Spleen (tissue), 11 donors: ENCODE results near the gene SIVA1. TPM values are rescaled to one million over a fixed set of nuclear protein-coding genes. Genes with fewer than 3 reads are reported as not detected.

Source experiments
- DNase-seq: peaks from one replicate; pipeline ENCODE4 v3.0.0-alpha.2; 2020
- H3K27ac ChIP-seq, 8 donors: fragments of 200-600 bp; sonication (generic) in 7 of 8; 1 replicate in 4 of 8; 2 replicates in 4 of 8; pipeline versions ENCODE4 v1.5.0 to v1.8.0; 2016 to 2021; ENCODE audit warnings: inconsistent platforms in 4 of 8, mild to moderate bottlenecking in 4 of 8, moderate library complexity in 1 of 8
- H3K27me3 ChIP-seq, 7 donors: fragments of 200-600 bp; sonication (generic) in 6 of 7; replicated peaks in 1 of 7; 1 replicate in 4 of 7; 2 replicates in 3 of 7; pipeline versions ENCODE4 v1.5.0 to v1.8.0; 2016 to 2021; ENCODE audit warnings: inconsistent platforms in 3 of 7, mild to moderate bottlenecking in 1 of 7
- H3K36me3 ChIP-seq, 6 donors: fragments of 200-600 bp; sonication (generic) in 5 of 6; 1 replicate in 4 of 6; 2 replicates in 2 of 6; pipeline versions ENCODE4 v1.5.0 to v1.8.0; 2016 to 2021; ENCODE audit warnings: inconsistent platforms in 2 of 6
- H3K4me1 ChIP-seq, 6 donors: fragments of 200-600 bp; sonication (generic) in 5 of 6; 1 replicate in 3 of 6; 2 replicates in 3 of 6; pipeline versions ENCODE4 v1.5.0 to v1.8.0; 2016 to 2021; ENCODE audit warnings: inconsistent platforms in 3 of 6
- H3K4me3 ChIP-seq, 8 donors: fragments of 200-600 bp; sonication (generic) in 7 of 8; 1 replicate in 4 of 8; 2 replicates in 4 of 8; pipeline versions ENCODE4 v1.5.0 to v1.8.0; 2016 to 2021; ENCODE audit warnings: inconsistent platforms in 4 of 8, mild to moderate bottlenecking in 4 of 8, moderate library complexity in 2 of 8
- H3K9me3 ChIP-seq, 8 donors: fragments of 200-600 bp; sonication (generic) in 7 of 8; 1 replicate in 4 of 8; 2 replicates in 4 of 8; pipeline versions ENCODE4 v1.5.0 to v1.8.0; 2016 to 2021; ENCODE audit warnings: inconsistent platforms in 4 of 8
- CTCF ChIP-seq, 11 experiments: fragments of 200-600 bp in 7 of 11; fragments of 450-650 bp in 4 of 11; sonication (generic) in 4 of 11; IDR thresholded peaks in 8 of 11; conservative IDR thresholded peaks in 3 of 11; 1 replicate in 7 of 11; 2 replicates in 4 of 11; pipeline versions ENCODE4 v1.4.0 to v1.8.0; 2016 to 2021; ENCODE audit warnings: antibody characterized with exemption in 11 of 11, inconsistent platforms in 4 of 11, mild to moderate bottlenecking in 1 of 11
- POLR2A ChIP-seq, 3 donors: fragments of 450-650 bp; IDR thresholded peaks; one replicate each; pipeline ENCODE4 v1.5.1; 2017; ENCODE audit warnings: antibody characterized with exemption in 3 of 3, mild to moderate bottlenecking in 1 of 3
- POLR2AphosphoS5 ChIP-seq, 3 donors: sonication (generic); formaldehyde crosslinking; IDR thresholded peaks; one replicate each; pipeline ENCODE4 v1.5.1; 2017; ENCODE audit warnings: antibody characterized with exemption in 3 of 3
- WGBS, 5 donors: extraction: QIAGEN DNeasy Blood & Tissue Kit in 3 of 5; methylation state at CpG; one replicate each; pipeline versions ENCODE4 v1.1.5 to v1.1.7; 2013 to 2018; 5-methylcytosine and 5-hydroxymethylcytosine counted together
- intact Hi-C: fragments of 100-400 bp; cut with DNase I; formaldehyde crosslinking; loops from one replicate; pipeline ENCODE4 v1.15.0; 2023; ENCODE audit warnings: low total_unique reads
- polyA plus RNA-seq, 3 donors: library from polyadenylated mRNA; stranded (reverse); fragments of 200-250 nt; gene quantifications; one replicate each; pipeline ENCODE4 v1.2.1, GENCODE V29; 2013
- total RNA-seq, 7 donors: library from RNA; depleted of rRNA in 3 of 7; stranded (reverse); fragments of >200 nt in 3 of 7; fragmentation: NEBNext Ultra II Directional in 4 of 7; extraction: Animal tissue kit (Norgen Biotek cat#: 25700) in 4 of 7; gene quantifications; one replicate each; pipeline versions ENCODE4 v1.1.0 to v1.2.1, GENCODE V29; 2016 to 2021
- donor health status: healthy with polysubstance abuse.
- donor health status: DM: no; HTN: no; CAD: no; lungs with moderate emphysema.
- donor health status: DM: no; HTN: no; CAD: no.
- donor health status: Bipolar disorder and iron deficiency.
- donor health status: healthy.
- donor health status: DM: no; HTN: no; CAD: no.
- donor health status: DM: yes; HTN: yes; CAD: no.

The SIVA1 gene
- total and polyA plus RNA-seq, 10 donors = 56.7 to 226 (median 141) TPM

DNA sequence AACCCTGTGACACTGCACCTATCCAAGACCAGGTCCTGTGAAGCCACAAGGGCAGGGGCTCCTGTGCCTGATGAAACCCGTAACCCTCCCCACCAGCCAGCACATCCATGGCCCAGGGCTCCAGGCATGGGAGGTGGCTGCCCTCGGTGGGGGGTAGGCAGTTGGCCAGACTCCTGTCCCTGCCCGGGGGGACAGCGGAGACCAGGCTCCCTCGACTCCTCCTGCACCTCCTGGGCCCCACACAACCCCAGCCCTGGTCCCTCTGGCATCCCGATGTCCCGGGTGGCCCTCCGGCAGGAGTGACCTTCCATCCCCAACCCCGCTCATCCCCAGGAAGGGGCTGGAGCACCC is 31.2 kb downstream of the SIVA1 start:
- no peaks in the 10 kb centered on the region for H3K27me3 ChIP-seq
- TF ChIP-seq POLR2A (IDR thresholded peaks at IDR 0.05) (no peak), POLR2AphosphoS5 (IDR thresholded peaks at IDR 0.05) (no peak), CTCF (IDR thresholded peaks at IDR 0.05 in 8 of 11, conservative IDR thresholded peaks at IDR 0.05 in 3 of 11) (no peak)
- 87 to 100% (median 91%) methylated on average over 1 to 9 of the region's 9 CpGs for WGBS, 5 donors
- H3K9me3 ChIP-seq = no peaks in the 10 kb centered on the region
- H3K27ac ChIP-seq = peak overlapping the region in 3 of 8 donors; percentile 9 to 75 (median 45)
- intact Hi-C loops = no loop called here
- no peak overlapping the region for H3K4me3 ChIP-seq
- peaks cover 26 to 63% (median 48%) of the 10 kb centered on the region in 6 donors for H3K4me1 ChIP-seq
- DNase-seq = no peak
- peaks cover 0 to 93% (median 15%) of the 10 kb centered on the region in 6 donors for H3K36me3 ChIP-seq

GRCh38 chr14:104784846-104785707 is 32.1 kb downstream of the SIVA1 start:
- no peaks in the 10 kb centered on the region for H3K9me3 ChIP-seq
- TF ChIP-seq POLR2AphosphoS5 (IDR thresholded peaks at IDR 0.05) = peak in 2 of 3 donors; percentile 9 to 28
- TF ChIP-seq CTCF (IDR thresholded peaks at IDR 0.05 in 8 of 11, conservative IDR thresholded peaks at IDR 0.05 in 3 of 11) = no peak
- no peak overlapping the region for H3K4me3 ChIP-seq
- 58 to 87% (median 77%) methylated on average over 11 to 36 of the region's 36 CpGs for whole genome bisulfite sequencing, 5 donors
- peak overlapping the region in 4 of 8 donors; percentile 45 to 84 (median 72) for H3K27ac ChIP-seq
- H3K27me3 ChIP-seq = no peaks in the 10 kb centered on the region
- peaks cover 0 to 93% (median 15%) of the 10 kb centered on the region in 6 donors for H3K36me3 ChIP-seq
- intact Hi-C loops = no loop called here
- no peak for DNase-seq
- peaks cover 30 to 72% (median 56%) of the 10 kb centered on the region in 6 donors for H3K4me1 ChIP-seq

DNA sequence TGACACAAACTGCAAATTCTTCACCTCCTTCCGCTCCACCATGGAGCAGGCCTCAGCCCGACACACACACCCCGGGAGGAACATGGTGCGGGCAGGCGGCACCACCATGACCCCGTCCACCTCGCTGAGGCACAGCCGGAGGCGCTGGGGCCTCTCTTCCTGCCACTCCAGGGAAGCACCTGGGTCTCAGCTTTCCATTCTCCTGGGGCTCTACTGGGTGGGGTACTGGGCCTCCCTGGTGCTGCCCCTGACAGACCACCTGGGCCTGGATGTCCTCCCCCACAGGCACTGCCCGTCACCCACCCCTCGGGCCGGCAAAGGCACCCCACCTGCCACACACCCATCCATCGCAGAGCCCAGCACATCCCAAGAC is 32.7 kb downstream of the SIVA1 start:
- Histone ChIP-seq H3K4me1 (peaks cover 34 to 78% (median 62%) of the 10 kb centered on the region in 6 donors), H3K27ac (peak overlapping the region in 4 of 8 donors; percentile 45 to 84 (median 72)), H3K36me3 (peaks cover 0 to 93% (median 13%) of the 10 kb centered on the region in 6 donors)

More for the DNA sequence above, 32.7 kb downstream of the SIVA1 start:
- TF ChIP-seq CTCF (IDR thresholded peaks at IDR 0.05 in 8 of 11, conservative IDR thresholded peaks at IDR 0.05 in 3 of 11) = no peak
- TF ChIP-seq POLR2AphosphoS5 (IDR thresholded peaks at IDR 0.05) = peak in 1 of 3 donors; percentile 21
- WGBS, 5 donors = 63 to 82% (median 72%) methylated on average over 5 to 13 of the region's 13 CpGs
- Histone ChIP-seq H3K9me3 (no peaks in the 10 kb centered on the region), H3K27me3 (no peaks in the 10 kb centered on the region), H3K4me3 (no peak overlapping the region)
- DNase-seq = no peak
- intact Hi-C loops = no loop called here
